ENCODE measurements around the gene IL18R1.

IL18R1 gene

GRCh38 chr2:102433973-102434654, 78.5 kb downstream of the IL18R1 start:
- Histone ChIP-seq H3K4me1 (ENCODE audit: control insufficient read depth, insufficient read depth, low read length) (no peaks in the 10 kb centered on the region), H3K9ac (ENCODE audit: low read length in 2 of 2) (no peak overlapping the region), H3K9me3 (ENCODE audit: control insufficient read depth in 2 of 2, low read length in 2 of 2) (no peaks in the 10 kb centered on the region), H3K4me3 (ENCODE audit: low read length in 2 of 2) (no peak overlapping the region), H3K27me3 (ENCODE audit: control insufficient read depth in 1 of 2, insufficient read depth in 2 of 2, low read length in 2 of 2) (no peaks in the 10 kb centered on the region), H3K36me3 (ENCODE audit: control insufficient read depth in 2 of 2, insufficient read depth in 2 of 2, low read length in 2 of 2) (no peaks in the 10 kb centered on the region), H3K27ac (ENCODE audit: low read length) (no peak overlapping the region)

GRCh38 chr2:102434655-102435381, 79.2 kb downstream of the IL18R1 start:
- no peaks in the 10 kb centered on the region for H3K9me3 ChIP-seq (ENCODE audit: control insufficient read depth in 2 of 2, low read length in 2 of 2)
- no peak overlapping the region for H3K4me3 ChIP-seq (ENCODE audit: low read length in 2 of 2)
- no peak overlapping the region for H3K27ac ChIP-seq (ENCODE audit: low read length)
- no peaks in the 10 kb centered on the region for H3K36me3 ChIP-seq (ENCODE audit: control insufficient read depth in 2 of 2, insufficient read depth in 2 of 2, low read length in 2 of 2)
- H3K9ac ChIP-seq (ENCODE audit: low read length in 2 of 2): no peak overlapping the region
- H3K4me1 ChIP-seq (ENCODE audit: control insufficient read depth, insufficient read depth, low read length): no peaks in the 10 kb centered on the region
- no peaks in the 10 kb centered on the region for H3K27me3 ChIP-seq (ENCODE audit: control insufficient read depth in 1 of 2, insufficient read depth in 2 of 2, low read length in 2 of 2)

GRCh38 chr2:102435741-102436140, 80.1 kb downstream of the IL18R1 start:
- H3K4me3 ChIP-seq (ENCODE audit: low read length in 2 of 2): no peak overlapping the region
- no peaks in the 10 kb centered on the region for H3K27me3 ChIP-seq (ENCODE audit: control insufficient read depth in 1 of 2, insufficient read depth in 2 of 2, low read length in 2 of 2)
- H3K9me3 ChIP-seq (ENCODE audit: control insufficient read depth in 2 of 2, low read length in 2 of 2): no peaks in the 10 kb centered on the region
- no peaks in the 10 kb centered on the region for H3K4me1 ChIP-seq (ENCODE audit: control insufficient read depth, insufficient read depth, low read length)
- no peak overlapping the region for H3K9ac ChIP-seq (ENCODE audit: low read length in 2 of 2)
- no peak overlapping the region for H3K27ac ChIP-seq (ENCODE audit: low read length)
- no peaks in the 10 kb centered on the region for H3K36me3 ChIP-seq (ENCODE audit: control insufficient read depth in 2 of 2, insufficient read depth in 2 of 2, low read length in 2 of 2)

- H3K27ac ChIP-seq (ENCODE audit: low read length): no peak overlapping the region
- no peaks in the 10 kb centered on the region for H3K36me3 ChIP-seq (ENCODE audit: control insufficient read depth in 2 of 2, insufficient read depth in 2 of 2, low read length in 2 of 2)
- no peaks in the 10 kb centered on the region for H3K4me1 ChIP-seq (ENCODE audit: control insufficient read depth, insufficient read depth, low read length)
- H3K4me3 ChIP-seq (ENCODE audit: low read length in 2 of 2): no peak overlapping the region
- H3K9ac ChIP-seq (ENCODE audit: low read length in 2 of 2): no peak overlapping the region
- H3K27me3 ChIP-seq (ENCODE audit: control insufficient read depth in 1 of 2, insufficient read depth in 2 of 2, low read length in 2 of 2): no peaks in the 10 kb centered on the region
- H3K9me3 ChIP-seq (ENCODE audit: control insufficient read depth in 2 of 2, low read length in 2 of 2): no peaks in the 10 kb centered on the region
These were observed 80.7 kb downstream of the IL18R1 start for GRCh38 chr2:102436323-102436722.

- Histone ChIP-seq H3K9me3 (ENCODE audit: control insufficient read depth in 2 of 2, low read length in 2 of 2) (no peaks in the 10 kb centered on the region), H3K4me3 (ENCODE audit: low read length in 2 of 2) (no peak overlapping the region), H3K36me3 (ENCODE audit: control insufficient read depth in 2 of 2, insufficient read depth in 2 of 2, low read length in 2 of 2) (no peaks in the 10 kb centered on the region), H3K9ac (ENCODE audit: low read length in 2 of 2) (no peak overlapping the region), H3K27me3 (ENCODE audit: control insufficient read depth in 1 of 2, insufficient read depth in 2 of 2, low read length in 2 of 2) (no peaks in the 10 kb centered on the region), H3K27ac (ENCODE audit: low read length) (no peak overlapping the region), H3K4me1 (ENCODE audit: control insufficient read depth, insufficient read depth, low read length) (no peaks in the 10 kb centered on the region)
These were observed 81.5 kb downstream of the IL18R1 start for GRCh38 chr2:102437122-102437521.

- Histone ChIP-seq H3K9me3 (ENCODE audit: control insufficient read depth in 2 of 2, low read length in 2 of 2) (no peaks in the 10 kb centered on the region), H3K4me1 (ENCODE audit: control insufficient read depth, insufficient read depth, low read length) (no peaks in the 10 kb centered on the region), H3K4me3 (ENCODE audit: low read length in 2 of 2) (no peak overlapping the region)
These were observed 82.5 kb downstream of the IL18R1 start for GRCh38 chr2:102438111-102438510.

GRCh38 chr2:102438578-102438977, 83.0 kb downstream of the IL18R1 start:
- H3K27me3 ChIP-seq (ENCODE audit: control insufficient read depth in 1 of 2, insufficient read depth in 2 of 2, low read length in 2 of 2): no peaks in the 10 kb centered on the region
- no peak overlapping the region for H3K27ac ChIP-seq (ENCODE audit: low read length)
- no peaks in the 10 kb centered on the region for H3K4me1 ChIP-seq (ENCODE audit: control insufficient read depth, insufficient read depth, low read length)
- no peak overlapping the region for H3K9ac ChIP-seq (ENCODE audit: low read length in 2 of 2)
- no peaks in the 10 kb centered on the region for H3K9me3 ChIP-seq (ENCODE audit: control insufficient read depth in 2 of 2, low read length in 2 of 2)
- no peak overlapping the region for H3K4me3 ChIP-seq (ENCODE audit: low read length in 2 of 2)
- H3K36me3 ChIP-seq (ENCODE audit: control insufficient read depth in 2 of 2, insufficient read depth in 2 of 2, low read length in 2 of 2): no peaks in the 10 kb centered on the region

More at GRCh38 chr2:102438111-102438510, 82.5 kb downstream of the IL18R1 start:
- Histone ChIP-seq H3K9ac (ENCODE audit: low read length in 2 of 2) (no peak overlapping the region), H3K36me3 (ENCODE audit: control insufficient read depth in 2 of 2, insufficient read depth in 2 of 2, low read length in 2 of 2) (no peaks in the 10 kb centered on the region), H3K27ac (ENCODE audit: low read length) (no peak overlapping the region), H3K27me3 (ENCODE audit: control insufficient read depth in 1 of 2, insufficient read depth in 2 of 2, low read length in 2 of 2) (no peaks in the 10 kb centered on the region)

GRCh38 chr2:102439065-102439695, 83.6 kb downstream of the IL18R1 start:
- H3K4me1 ChIP-seq (ENCODE audit: control insufficient read depth, insufficient read depth, low read length): no peaks in the 10 kb centered on the region
- H3K27ac ChIP-seq (ENCODE audit: low read length): no peak overlapping the region
- no peak overlapping the region for H3K4me3 ChIP-seq (ENCODE audit: low read length in 2 of 2)
- H3K27me3 ChIP-seq (ENCODE audit: control insufficient read depth in 1 of 2, insufficient read depth in 2 of 2, low read length in 2 of 2): no peaks in the 10 kb centered on the region
- no peaks in the 10 kb centered on the region for H3K9me3 ChIP-seq (ENCODE audit: control insufficient read depth in 2 of 2, low read length in 2 of 2)
- H3K9ac ChIP-seq (ENCODE audit: low read length in 2 of 2): no peak overlapping the region
- H3K36me3 ChIP-seq (ENCODE audit: control insufficient read depth in 2 of 2, insufficient read depth in 2 of 2, low read length in 2 of 2): no peaks in the 10 kb centered on the region

- Histone ChIP-seq H3K27ac (ENCODE audit: low read length) (no peak overlapping the region), H3K4me1 (ENCODE audit: control insufficient read depth, insufficient read depth, low read length) (no peaks in the 10 kb centered on the region), H3K27me3 (ENCODE audit: control insufficient read depth in 1 of 2, insufficient read depth in 2 of 2, low read length in 2 of 2) (no peaks in the 10 kb centered on the region), H3K4me3 (ENCODE audit: low read length in 2 of 2) (no peak overlapping the region), H3K36me3 (ENCODE audit: control insufficient read depth in 2 of 2, insufficient read depth in 2 of 2, low read length in 2 of 2) (no peaks in the 10 kb centered on the region), H3K9ac (ENCODE audit: low read length in 2 of 2) (no peak overlapping the region), H3K9me3 (ENCODE audit: control insufficient read depth in 2 of 2, low read length in 2 of 2) (no peaks in the 10 kb centered on the region)
These were observed 87.6 kb downstream of the IL18R1 start for GRCh38 chr2:102442967-102443828.

GRCh38 chr2:102444233-102444632, 88.6 kb downstream of the IL18R1 start:
- no peak overlapping the region for H3K27ac ChIP-seq (ENCODE audit: low read length)
- H3K4me3 ChIP-seq (ENCODE audit: low read length in 2 of 2): no peak overlapping the region
- H3K36me3 ChIP-seq (ENCODE audit: control insufficient read depth in 2 of 2, insufficient read depth in 2 of 2, low read length in 2 of 2): no peaks in the 10 kb centered on the region

More at GRCh38 chr2:102444233-102444632, 88.6 kb downstream of the IL18R1 start:
- no peak overlapping the region for H3K9ac ChIP-seq (ENCODE audit: low read length in 2 of 2)
- H3K9me3 ChIP-seq (ENCODE audit: control insufficient read depth in 2 of 2, low read length in 2 of 2): no peaks in the 10 kb centered on the region
- H3K27me3 ChIP-seq (ENCODE audit: control insufficient read depth in 1 of 2, insufficient read depth in 2 of 2, low read length in 2 of 2): no peaks in the 10 kb centered on the region
- H3K4me1 ChIP-seq (ENCODE audit: control insufficient read depth, insufficient read depth, low read length): no peaks in the 10 kb centered on the region
